GM21619 (cell line): ENCODE data around the gene GRAMD1B.

Experiments
- ATAC-seq: cut with Tn5 transposase; IDR thresholded peaks from one replicate; pipeline ENCODE4 v1.9.1; 2021; ENCODE audit not compliant: unreplicated experiment

Gene GRAMD1B

GRCh38 chr11:123527526-123527925 lies 97.5 kb downstream of the GRAMD1B start:
- ATAC-seq = no peak

DNA sequence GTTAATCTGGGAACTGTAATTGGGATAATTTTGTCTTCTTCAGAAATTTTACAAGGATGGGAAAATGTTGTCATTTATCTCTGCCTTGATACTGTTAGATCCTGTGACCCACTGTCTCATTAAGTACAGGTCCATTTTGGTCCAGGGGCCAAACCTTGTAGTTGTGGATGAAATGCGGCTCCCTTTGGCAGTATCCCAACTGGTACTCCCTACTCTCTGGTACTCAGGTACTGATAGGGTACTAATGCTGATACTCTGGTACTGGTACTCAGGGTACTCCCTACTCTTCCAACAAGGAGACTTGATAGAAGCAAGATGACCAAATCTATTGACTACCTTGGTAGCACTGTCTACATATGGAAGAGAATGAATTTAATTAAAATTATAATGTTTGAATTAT lies 97.9 kb downstream of the GRAMD1B start:
- no peak for ATAC-seq

GRCh38 chr11:123531325-123531724 lies 101.3 kb downstream of the GRAMD1B start:
- ATAC-seq = no peak

DNA sequence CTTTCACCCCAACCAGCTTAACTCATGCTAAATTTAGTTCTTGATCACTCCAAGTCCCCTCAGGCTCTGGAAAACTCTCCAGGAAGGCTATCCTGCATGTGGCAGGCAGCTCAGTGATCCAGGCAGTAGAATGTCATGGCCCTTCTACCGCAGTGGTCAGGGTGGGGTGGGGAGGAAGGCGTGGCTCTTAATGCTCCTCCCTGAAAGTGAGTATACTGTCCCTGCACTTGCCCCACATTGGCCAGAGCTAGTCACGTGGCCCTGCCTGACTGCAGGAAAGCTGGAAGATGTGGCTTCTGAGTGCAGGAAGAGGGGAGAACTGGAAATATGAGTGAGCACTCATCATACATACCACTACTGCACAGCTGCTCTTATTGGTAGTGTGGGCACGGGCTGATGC lies 102.1 kb downstream of the GRAMD1B start:
- ATAC-seq = no peak

DNA sequence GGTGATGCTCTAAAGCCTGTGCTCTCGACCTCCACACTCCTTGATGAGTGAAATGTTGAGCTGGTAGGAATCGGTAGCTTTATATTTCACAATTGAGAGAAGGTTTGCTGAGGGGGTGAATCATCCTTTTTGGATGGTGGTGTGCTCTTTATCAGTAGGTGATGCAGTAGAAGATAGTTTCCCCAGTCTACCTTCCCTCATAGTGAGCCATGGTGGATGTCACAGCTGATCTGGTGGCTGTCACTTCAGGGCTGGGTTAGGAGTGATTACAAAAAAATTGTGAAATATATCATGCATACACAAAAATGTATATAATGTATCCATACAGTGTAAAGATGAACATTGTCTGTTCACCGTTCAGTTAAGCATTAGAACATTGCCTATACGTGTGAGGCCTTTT lies 105.3 kb downstream of the GRAMD1B start:
- no peak for ATAC-seq

DNA sequence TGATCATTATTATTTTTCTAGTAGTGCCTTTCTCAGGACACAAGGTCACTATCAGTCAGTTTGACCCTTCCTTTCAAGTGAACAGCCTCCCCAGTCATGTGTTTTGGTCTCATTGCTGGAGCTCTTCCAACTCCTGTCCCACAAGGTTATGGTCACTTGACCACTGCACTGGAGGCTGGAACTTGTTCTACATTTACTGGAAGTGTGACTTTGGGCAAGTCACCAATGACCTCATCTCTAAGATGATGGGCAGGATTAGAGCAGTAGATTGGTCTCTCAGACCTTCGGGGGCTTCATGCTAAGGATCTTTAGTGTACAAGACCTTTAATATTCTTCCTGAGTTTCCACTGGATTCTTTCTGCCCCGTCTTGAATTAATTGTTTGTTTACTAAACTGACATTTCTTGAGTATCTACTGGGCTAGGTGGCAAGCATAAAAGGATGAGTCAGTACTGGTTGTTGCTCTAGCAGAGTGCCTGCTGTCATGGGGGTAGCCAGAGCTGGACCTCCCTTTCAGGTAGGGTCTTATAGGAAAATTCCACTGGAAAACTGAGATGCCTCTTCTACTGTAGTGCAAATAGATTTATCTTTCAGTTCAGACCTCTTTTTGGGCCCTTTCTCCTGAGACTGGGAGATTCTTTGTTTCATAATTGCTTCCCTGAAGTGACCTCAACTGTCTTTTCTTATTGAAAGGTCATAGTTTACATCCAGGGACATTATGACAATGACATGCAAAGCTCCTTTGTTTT lies 106.8 kb downstream of the GRAMD1B start:
- ATAC-seq = no peak

GRCh38 chr11:123537726-123538125 lies 107.7 kb downstream of the GRAMD1B start:
- no peak for ATAC-seq

DNA sequence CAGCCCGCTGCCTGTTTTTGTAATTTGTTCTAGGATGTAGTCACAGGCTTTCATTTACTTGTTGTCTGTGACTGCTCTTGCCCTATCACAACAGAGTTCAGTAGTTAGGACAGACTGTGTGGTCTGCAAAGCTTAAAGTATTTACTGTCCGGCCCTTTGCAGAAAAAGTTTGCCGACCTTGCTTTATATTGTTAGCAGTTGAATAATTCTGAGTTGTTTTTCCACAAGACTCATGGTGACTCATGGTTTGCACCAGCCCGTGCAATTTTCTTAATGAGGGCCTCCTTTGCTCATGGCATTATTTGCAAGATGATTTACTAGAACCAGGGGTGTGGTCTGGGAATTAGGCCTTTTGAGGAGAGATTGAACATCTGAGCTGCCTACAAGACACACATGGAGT lies 113.7 kb downstream of the GRAMD1B start:
- no peak for ATAC-seq

- ATAC-seq = no peak
Observed at GRCh38 chr11:123544631-123545375, 114.7 kb downstream of the GRAMD1B start.

DNA sequence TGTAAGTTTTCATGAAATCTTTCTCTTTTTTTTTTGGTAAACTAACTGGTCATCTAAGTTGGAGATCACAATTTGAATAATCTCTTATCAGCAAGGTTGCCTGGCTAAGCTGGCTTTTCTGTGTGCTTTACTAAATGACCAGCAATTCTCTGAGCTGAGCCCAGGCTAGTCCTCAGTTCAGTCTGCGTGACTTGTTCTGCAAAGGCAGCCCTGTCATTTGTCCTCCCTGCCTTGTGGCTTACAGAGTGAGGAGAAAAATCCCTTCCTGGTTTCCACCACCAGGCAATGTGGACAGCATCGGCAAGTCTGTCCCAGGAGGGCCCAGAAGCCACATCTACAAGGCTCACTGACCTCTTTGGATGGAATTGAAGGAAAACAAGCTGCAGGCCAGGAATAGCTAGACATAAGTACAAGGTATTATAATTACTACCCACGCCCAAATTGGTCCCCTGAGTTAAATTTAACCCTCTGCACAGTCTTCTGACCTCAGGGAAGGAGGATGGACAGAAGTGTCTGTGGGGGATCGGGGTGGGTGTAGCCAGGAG lies 115.7 kb downstream of the GRAMD1B start:
- ATAC-seq = no peak

DNA sequence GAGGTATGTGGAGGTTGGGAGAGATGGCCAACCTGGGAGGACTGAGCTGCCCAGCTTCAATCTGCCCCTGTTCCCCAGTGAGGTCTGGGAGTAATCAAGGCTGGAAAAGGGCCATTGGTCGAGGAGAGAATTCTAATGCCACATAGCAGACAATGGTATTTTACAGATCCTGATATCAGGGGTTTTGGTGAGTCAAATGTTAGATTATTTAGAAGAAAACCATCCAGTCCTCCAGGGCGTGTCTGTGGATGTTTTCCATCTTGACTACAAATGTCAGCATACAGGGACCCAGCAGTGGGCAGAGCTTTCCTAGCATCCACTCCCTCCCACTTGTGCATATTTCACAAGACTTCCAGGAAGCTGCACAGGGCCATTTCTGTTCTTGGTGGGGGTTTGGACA lies 116.4 kb downstream of the GRAMD1B start:
- ATAC-seq = no peak

GRCh38 chr11:123547180-123547579 lies 117.1 kb downstream of the GRAMD1B start:
- ATAC-seq = peak; percentile 93

DNA sequence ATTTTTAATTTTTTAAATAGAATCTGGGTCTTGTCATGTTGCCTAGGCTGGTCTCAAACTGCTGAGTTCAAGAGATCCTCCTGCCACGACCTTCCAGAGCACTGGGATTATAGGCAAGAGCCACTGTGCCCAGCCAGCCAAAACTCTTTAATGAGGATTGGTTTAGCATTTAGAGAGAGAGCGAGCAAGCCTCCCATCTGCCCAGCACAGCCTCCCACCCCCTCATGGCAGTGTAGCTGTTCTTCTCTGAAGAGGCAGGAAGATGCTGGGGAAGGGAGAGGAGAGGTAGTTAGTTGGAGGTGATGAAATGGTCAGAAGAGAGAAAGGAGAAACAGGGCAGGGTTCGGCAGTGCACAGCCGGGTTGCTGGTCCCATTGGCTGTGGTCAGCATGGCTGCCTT lies 118.7 kb downstream of the GRAMD1B start:
- no peak for ATAC-seq

- ATAC-seq = no peak
Observed at GRCh38 chr11:123549926-123550917, 120.2 kb downstream of the GRAMD1B start.

- ATAC-seq = no peak
Observed at GRCh38 chr11:123551079-123551478, 121.0 kb downstream of the GRAMD1B start.

- no peak for ATAC-seq
Observed at GRCh38 chr11:123556633-123557032, 126.6 kb downstream of the GRAMD1B start.

DNA sequence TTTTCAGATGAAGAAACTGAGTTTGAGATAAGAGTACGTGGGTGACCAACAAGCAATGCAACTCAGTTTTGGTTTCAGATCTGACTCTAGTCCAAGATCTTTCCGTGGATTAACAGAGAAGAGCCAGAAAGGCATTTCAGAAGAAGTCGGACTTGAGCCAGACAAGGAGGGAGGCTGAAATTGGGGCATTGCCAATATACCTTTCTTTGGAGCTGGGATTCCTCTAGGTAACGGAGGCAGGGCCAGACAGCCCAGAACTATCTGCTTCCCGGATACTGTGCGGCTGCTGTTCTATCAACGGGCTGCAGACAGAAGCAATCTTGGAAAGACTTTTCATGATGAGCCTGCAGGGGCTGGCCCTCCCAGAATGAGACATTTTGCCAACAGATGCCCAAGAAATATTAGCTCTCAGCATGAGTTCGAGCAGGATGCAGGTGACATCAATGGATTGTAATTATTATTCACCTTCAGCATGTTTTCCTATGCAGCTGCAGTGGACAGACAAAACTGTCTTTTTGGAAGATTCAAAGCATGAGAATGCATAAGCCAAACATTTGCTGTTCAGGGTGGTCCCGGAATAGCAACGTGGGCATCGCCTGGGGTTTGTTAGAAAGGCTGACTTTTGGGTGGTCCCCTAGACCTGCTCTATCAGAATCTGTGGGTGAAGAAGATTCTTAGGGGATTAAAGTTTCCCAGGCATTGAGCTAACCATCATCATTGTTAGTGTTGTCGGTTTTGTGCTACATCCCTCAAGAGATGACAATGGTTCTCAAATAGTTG lies 128.7 kb downstream of the GRAMD1B start:
- ATAC-seq = no peak

DNA sequence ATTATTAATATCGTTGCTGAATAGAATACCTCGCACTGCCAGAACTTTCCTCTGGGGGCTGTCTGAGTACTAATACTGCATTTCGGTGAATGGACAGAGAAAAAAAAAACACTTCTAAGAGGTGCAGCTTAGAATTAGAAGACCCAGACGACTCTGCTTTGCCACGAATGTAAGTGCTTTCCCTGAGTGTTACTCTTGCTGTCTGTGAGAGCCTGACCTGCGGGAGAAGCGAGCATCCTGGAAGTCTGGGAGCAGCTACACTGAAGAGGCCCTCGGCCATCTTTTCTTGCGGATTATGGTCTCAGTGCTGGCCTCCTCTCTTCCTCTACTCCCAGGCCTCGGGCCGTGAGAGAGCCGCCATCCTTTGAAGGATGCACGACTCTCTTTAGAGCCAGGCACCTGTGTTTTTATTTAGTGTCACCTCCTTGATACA lies 129.5 kb downstream of the GRAMD1B start:
- ATAC-seq = no peak

- no peak for ATAC-seq
Observed at GRCh38 chr11:123560006-123560405, 129.9 kb downstream of the GRAMD1B start.

DNA sequence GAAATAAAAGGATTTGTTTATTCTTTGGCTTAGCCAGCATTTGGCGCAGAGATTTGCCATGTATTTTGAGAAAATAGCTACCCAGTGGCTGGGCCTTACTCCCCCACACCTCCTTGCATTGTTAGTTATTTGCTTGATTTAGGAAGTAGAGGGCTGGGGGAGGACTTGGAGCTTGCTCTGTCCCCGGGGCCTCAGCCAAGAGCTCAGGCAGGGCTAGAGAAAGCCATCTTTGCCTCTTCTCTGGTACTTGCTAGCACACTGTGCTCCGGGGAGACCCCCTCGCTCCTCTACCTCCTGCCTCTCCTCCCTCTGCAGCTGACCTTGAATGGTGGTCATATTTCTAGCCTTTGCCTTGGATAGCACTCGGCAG lies 131.3 kb downstream of the GRAMD1B start:
- ATAC-seq = no peak
